ENCODE results near the gene ELP1. TPM values are rescaled to one million over a fixed set of nuclear protein-coding genes. Genes with fewer than 3 reads are reported as not detected.

Gene ELP1
- total and polyA plus RNA-seq, 2 experiments from 2014 or later, result 34.8 to 68.6 TPM

- 94% methylated on average over 6 of the region's 6 CpGs for WGBS (ENCODE audit: low lambda C conversion rate, missing lambda C conversion rate)
- TF ChIP-seq EZH2 (IDR thresholded peaks at IDR 0.05; ENCODE audit: borderline replicate concordance) (no peak), EZH2phosphoT487 (IDR thresholded peaks at IDR 0.05; ENCODE audit: low read depth, severe bottlenecking, unreplicated experiment) (no peak)
- DNase-seq (ENCODE audit: low spot score), result no peak
These were observed 76.4 kb downstream of the ELP1 start for GRCh38 chr9:108857572-108857971.

GRCh38 chr9:108855888-108856287 is 78.0 kb downstream of the ELP1 start, which contains the start of gene ACTL7B:
ACTL7B (minus strand) TSS chr9:108855986; CDS start chr9:108855930, 56 bp downstream.
- H3K79me2 ChIP-seq, result no peaks in the 10 kb centered on the region
- no peaks in the 10 kb centered on the region for H3K27me3 ChIP-seq
- no peak within 1 kb of the TSS for H3K27ac ChIP-seq
- no peak within 1 kb of the TSS for H3K4me3 ChIP-seq
- no peak within 1 kb of the TSS for H3K4me2 ChIP-seq
- DNase-seq (ENCODE audit: low spot score), result no peak
- no peak within 1 kb of the TSS for H2AFZ ChIP-seq
- H3K9me3 ChIP-seq (ENCODE audit: low read depth), result no peaks in the 10 kb centered on the region
- no peaks in the 10 kb centered on the region for H3K9me2 ChIP-seq (replicated peaks; ENCODE audit: insufficient read depth)
- no peaks in the 10 kb centered on the region for H4K20me1 ChIP-seq (ENCODE audit: insufficient read depth, poor library complexity, severe bottlenecking)
- H3K4me1 ChIP-seq (ENCODE audit: insufficient read depth), result no peaks in the 10 kb centered on the region
- 87% methylated on average over 7 of the region's 7 CpGs for WGBS (ENCODE audit: low lambda C conversion rate, missing lambda C conversion rate)
- H3K36me3 ChIP-seq (replicated peaks; ENCODE audit: insufficient read depth, low read depth), result no peaks in the 10 kb centered on the region
- TF ChIP-seq EZH2 (IDR thresholded peaks at IDR 0.05; ENCODE audit: borderline replicate concordance) (no peak), CTCF (IDR thresholded peaks at IDR 0.05; ENCODE audit: poor library complexity) (no peak), EZH2phosphoT487 (IDR thresholded peaks at IDR 0.05; ENCODE audit: low read depth, severe bottlenecking, unreplicated experiment) (no peak)

More at GRCh38 chr9:108857572-108857971, 76.4 kb downstream of the ELP1 start:
- no peak overlapping the region for H3K4me3 ChIP-seq
- H3K27me3 ChIP-seq, result no peaks in the 10 kb centered on the region
- H3K4me1 ChIP-seq (ENCODE audit: insufficient read depth), result no peaks in the 10 kb centered on the region
- no peaks in the 10 kb centered on the region for H3K79me2 ChIP-seq
- no peaks in the 10 kb centered on the region for H3K36me3 ChIP-seq (replicated peaks; ENCODE audit: insufficient read depth, low read depth)
- H3K4me2 ChIP-seq, result no peak overlapping the region
- no peak overlapping the region for H3K27ac ChIP-seq
- H4K20me1 ChIP-seq (ENCODE audit: insufficient read depth, poor library complexity, severe bottlenecking), result no peaks in the 10 kb centered on the region
- no peaks in the 10 kb centered on the region for H3K9me2 ChIP-seq (replicated peaks; ENCODE audit: insufficient read depth)
- H2AFZ ChIP-seq, result no peak overlapping the region
- no peaks in the 10 kb centered on the region for H3K9me3 ChIP-seq (ENCODE audit: low read depth)

GRCh38 chr9:108855529-108855886 is 78.4 kb downstream of the ELP1 start:
- no peaks in the 10 kb centered on the region for H3K9me2 ChIP-seq (replicated peaks; ENCODE audit: insufficient read depth)
- no peak for DNase-seq (ENCODE audit: low spot score)
- H2AFZ ChIP-seq, result no peak overlapping the region
- no peaks in the 10 kb centered on the region for H3K27me3 ChIP-seq
- no peak for TF ChIP-seq EZH2phosphoT487 (IDR thresholded peaks at IDR 0.05; ENCODE audit: low read depth, severe bottlenecking, unreplicated experiment)
- no peak for TF ChIP-seq CTCF (IDR thresholded peaks at IDR 0.05; ENCODE audit: poor library complexity)
- no peak for TF ChIP-seq EZH2 (IDR thresholded peaks at IDR 0.05; ENCODE audit: borderline replicate concordance)
- WGBS (ENCODE audit: low lambda C conversion rate, missing lambda C conversion rate), result 97% methylated on average over 25 of the region's 25 CpGs
- no peaks in the 10 kb centered on the region for H3K9me3 ChIP-seq (ENCODE audit: low read depth)
- H3K36me3 ChIP-seq (replicated peaks; ENCODE audit: insufficient read depth, low read depth), result no peaks in the 10 kb centered on the region
- no peaks in the 10 kb centered on the region for H4K20me1 ChIP-seq (ENCODE audit: insufficient read depth, poor library complexity, severe bottlenecking)
- no peaks in the 10 kb centered on the region for H3K4me1 ChIP-seq (ENCODE audit: insufficient read depth)
- no peak overlapping the region for H3K27ac ChIP-seq
- no peak overlapping the region for H3K4me3 ChIP-seq
- H3K79me2 ChIP-seq, result no peaks in the 10 kb centered on the region
- no peak overlapping the region for H3K4me2 ChIP-seq

- no peak overlapping the region for H3K4me3 ChIP-seq
- no peaks in the 10 kb centered on the region for H3K36me3 ChIP-seq (replicated peaks; ENCODE audit: insufficient read depth, low read depth)
- TF ChIP-seq EZH2phosphoT487 (IDR thresholded peaks at IDR 0.05; ENCODE audit: low read depth, severe bottlenecking, unreplicated experiment) (no peak), CTCF (IDR thresholded peaks at IDR 0.05; ENCODE audit: poor library complexity) (no peak), EZH2 (IDR thresholded peaks at IDR 0.05; ENCODE audit: borderline replicate concordance) (no peak)
- no peaks in the 10 kb centered on the region for H3K4me1 ChIP-seq (ENCODE audit: insufficient read depth)
- no peaks in the 10 kb centered on the region for H3K27me3 ChIP-seq
- H3K4me2 ChIP-seq, result no peak overlapping the region
- H2AFZ ChIP-seq, result no peak overlapping the region
- H3K27ac ChIP-seq, result no peak overlapping the region
- WGBS (ENCODE audit: low lambda C conversion rate, missing lambda C conversion rate), result 98% methylated on average over 54 of the region's 59 CpGs
- no peaks in the 10 kb centered on the region for H4K20me1 ChIP-seq (ENCODE audit: insufficient read depth, poor library complexity, severe bottlenecking)
- H3K79me2 ChIP-seq, result no peaks in the 10 kb centered on the region
- no peak for DNase-seq (ENCODE audit: low spot score)
- no peaks in the 10 kb centered on the region for H3K9me3 ChIP-seq (ENCODE audit: low read depth)
- H3K9me2 ChIP-seq (replicated peaks; ENCODE audit: insufficient read depth), result no peaks in the 10 kb centered on the region
These were observed 79.0 kb downstream of the ELP1 start for GRCh38 chr9:108854641-108855528.

Measured in hepatocyte (in vitro differentiated cells).